K562 (cell line): ENCODE data around the gene ANKRD10. TPM values are rescaled to one million over a fixed set of nuclear protein-coding genes. Genes with fewer than 3 reads are reported as not detected.

Source experiments
- ATAC-seq: fragments of 200-7000 bp; cut with Tn5 transposase; 3 replicates; pipeline ENCODE4 v1.9.1; 2020; ENCODE audit warnings: moderate library complexity
- BruUV-seq: library from RNA; stranded (reverse); fragments of 400-500 nt; replicated peaks from 2 replicates; lab custom pipeline; 2021; lab: Mats Ljungman, UMichigan
- CTCF ChIA-PET: fragments of 300-600 bp; formaldehyde crosslinking; extraction: SDS; loops from one replicate; lab custom pipeline; 2021; ENCODE audit warnings: low intra/inter-chr PET ratio; lab: Yijun Ruan, JAX
- POLR2A ChIA-PET: fragments of 300-600, 350-650 bp; sonication (Branson Sonifier 250); formaldehyde crosslinking; extraction: SDS; loops from one replicate; lab custom pipeline; 2021; ENCODE audit warnings: antibody characterized with exemption, inconsistent platforms; lab: Yijun Ruan, JAX
- DNase-seq, 4 experiments: peaks; one replicate each; pipeline versions ENCODE4 v3.0.0 to v3.0.0-alpha.2; 2011 to 2018; ENCODE audit warnings: low spot score in 3 of 4, mixed read lengths in 3 of 4; ENCODE audit errors: extremely low read depth in 1 of 4
- FAIRE-seq: peaks from 2 replicates; lab custom pipeline; 2011; peaks lifted over from hg19 to GRCh38; lab: Jason Lieb, UNC
- H2AFZ ChIP-seq: 2 replicates; pipeline ENCODE4 v1.6.0; 2011; ENCODE audit warnings: low read depth, low read length, control low read depth, inconsistent platforms
- H3K27ac ChIP-seq: fragments of 200-600 bp; 3 replicates; pipeline ENCODE4 v1.8.0; 2011; ENCODE audit warnings: low read depth, mild to moderate bottlenecking, control low read depth, inconsistent platforms, low read length, moderate library complexity, mixed read lengths; ENCODE audit errors: extremely low read depth
- H3K27me3 ChIP-seq, 2 experiments: fragments of 300-600 bp in 1 of 2; 2 replicates in 1 of 2; 3 replicates in 1 of 2; pipeline versions ENCODE4 v1.6.0 to v1.8.0; 2011; ENCODE audit warnings: inconsistent platforms in 2 of 2, low read length in 2 of 2, mild to moderate bottlenecking in 1 of 2, mixed read lengths in 1 of 2, moderate library complexity in 1 of 2; ENCODE audit not compliant: control insufficient read depth in 2 of 2, insufficient read depth in 2 of 2
- H3K36me3 ChIP-seq: fragments of 300-600 bp; 3 replicates; pipeline ENCODE4 v1.8.0; 2011; ENCODE audit warnings: mild to moderate bottlenecking, low read length, inconsistent platforms; ENCODE audit not compliant: control insufficient read depth, insufficient read depth
- H3K4me1 ChIP-seq, 2 experiments: fragments of 200-600 bp in 1 of 2; replicated peaks in 1 of 2; 2 replicates in 1 of 2; 3 replicates in 1 of 2; pipeline versions ENCODE4 v1.5.1 to v1.8.0; 2011; ENCODE audit warnings: inconsistent platforms in 2 of 2, low read length in 2 of 2, mild to moderate bottlenecking in 1 of 2, mixed read lengths in 1 of 2, moderate library complexity in 1 of 2; ENCODE audit not compliant: control insufficient read depth in 2 of 2, insufficient read depth in 2 of 2
- H3K4me2 ChIP-seq: 2 replicates; pipeline ENCODE4 v1.6.1; 2011; ENCODE audit warnings: low read length, control low read depth, inconsistent platforms, mixed read lengths; ENCODE audit not compliant: insufficient read depth
- H3K4me3 ChIP-seq: fragments of 200-600 bp; sonication (generic), shearing (Covaris generic); 2 replicates; pipeline ENCODE4 v1.5.1; 2016; ENCODE audit warnings: control low read depth, inconsistent platforms
- H3K79me2 ChIP-seq: fragments of 200-600 bp; 3 replicates; pipeline ENCODE4 v1.8.0; 2011; ENCODE audit warnings: low read length, inconsistent platforms; ENCODE audit not compliant: control insufficient read depth, insufficient read depth
- H3K9ac ChIP-seq, 2 experiments: 2 replicates each; pipeline versions ENCODE4 v1.6.0 to v1.6.1; 2011; ENCODE audit warnings: low read depth in 2 of 2, low read length in 2 of 2, control low read depth in 1 of 2, inconsistent platforms in 1 of 2, mild to moderate bottlenecking in 1 of 2, mixed read lengths in 1 of 2; ENCODE audit not compliant: insufficient read depth in 1 of 2
- H3K9me1 ChIP-seq: one replicate; pipeline ENCODE4 v1.6.0; 2011; ENCODE audit warnings: inconsistent platforms, mild to moderate bottlenecking, low read length, moderate library complexity; ENCODE audit not compliant: control insufficient read depth, insufficient read depth
- H3K9me3 ChIP-seq: replicated peaks from 2 replicates; pipeline ENCODE4 v1.5.1; 2011; ENCODE audit warnings: low read depth, low read length, inconsistent platforms; ENCODE audit not compliant: control insufficient read depth, insufficient read depth
- H4K20me1 ChIP-seq: replicated peaks from 2 replicates; pipeline ENCODE4 v1.6.1; 2011; ENCODE audit warnings: low read length, inconsistent platforms, mixed read lengths; ENCODE audit not compliant: control insufficient read depth, insufficient read depth
- CAMTA2 ChIP-seq: fragments of 250-450 bp; sonication (Bioruptor Pico); conservative IDR thresholded peaks from 2 replicates; pipeline ENCODE4 v1.5.1; 2022
- CBX5 ChIP-seq: IDR thresholded peaks from 2 replicates; pipeline ENCODE4 v1.6.1; 2014; ENCODE audit warnings: low read depth, borderline replicate concordance
- JUNB ChIP-seq: fragments of 450-650 bp; formaldehyde crosslinking; conservative IDR thresholded peaks from 2 replicates; pipeline ENCODE4 v1.4.0; 2020; ENCODE audit warnings: mild to moderate bottlenecking
- NR4A1 ChIP-seq, 2 experiments: fragments of 250-450 bp in 1 of 2; fragments of 450-650 bp in 1 of 2; sonication (Bioruptor Pico) in 1 of 2; IDR thresholded peaks; 2 replicates each; pipeline versions ENCODE4 v1.4.0 to v1.6.1; 2016 to 2020; ENCODE audit warnings: mild to moderate bottlenecking in 2 of 2, missing compliant biosample characterization in 1 of 2, missing genetic modification characterization in 1 of 2, moderate library complexity in 1 of 2
- SP1 ChIP-seq: sonication (generic); formaldehyde crosslinking; IDR thresholded peaks from 2 replicates; pipeline ENCODE4 v1.8.1; 2022; ENCODE audit warnings: mild to moderate bottlenecking, missing genetic modification reagents
- TEAD4 ChIP-seq, 2 experiments: sonication (generic) in 1 of 2; formaldehyde crosslinking in 1 of 2; IDR thresholded peaks; 2 replicates each; pipeline versions ENCODE4 v1.6.1 to v1.8.0; 2012 to 2022; ENCODE audit warnings: borderline replicate concordance in 1 of 2, inconsistent platforms in 1 of 2, low read length in 1 of 2, mild to moderate bottlenecking in 1 of 2, missing genetic modification reagents in 1 of 2
- ZNF354B ChIP-seq: fragments of 250-450 bp; sonication (Bioruptor Pico); IDR thresholded peaks from 2 replicates; pipeline ENCODE4 v1.4.0; 2020
- WGBS: fragments of 100-300 bp; shearing (Covaris generic); methylation state at CpG from one replicate; pipeline ENCODE4 v1.1.6; 2016; ENCODE audit warnings: low coverage, mixed read lengths; ENCODE audit not compliant: insufficient coverage; ENCODE audit errors: missing lambda C conversion rate; 5-methylcytosine and 5-hydroxymethylcytosine counted together
- in situ Hi-C: fragments of 300-500 bp; cut with MboI; formaldehyde crosslinking; loops from 4 replicates; pipeline ENCODE4 v1.15.0; 2018; ENCODE audit warnings: inconsistent platforms, mixed read lengths
- intact Hi-C: fragments of 100-400 bp; cut with micrococcal nuclease; formaldehyde crosslinking; loops from 2 replicates; pipeline ENCODE4 v1.14.2; 2022
- polyA plus RNA-seq, 8 experiments: library from polyadenylated mRNA; depleted of rRNA in 4 of 8; stranded (reverse) in 5 of 8; unstranded in 3 of 8; fragments of >200 nt; fragmentation: Nextera tagmentation in 2 of 8; fragmentation: Illumina TruSeq in 1 of 8; extraction: Ambion mirVana in 2 of 8; extraction: Trizol in 1 of 8; gene quantifications; 2 replicates each; pipeline versions ENCODE4 v1.2.1 to v1.2.3, GENCODE V29; 2011 to 2014; ENCODE audit warnings: inconsistent platforms in 1 of 8, missing spikeins in 1 of 8
- total RNA-seq, 7 experiments: library from RNA; depleted of rRNA in 6 of 7; stranded (reverse); fragments of >200 nt in 6 of 7; fragmentation: Illumina TruSeq in 2 of 7; extraction: Trizol in 2 of 7; gene quantifications; 2 replicates each; pipeline versions ENCODE4 v1.2.1 to v1.2.3, GENCODE V29; 2011 to 2021; ENCODE audit warnings: low replicate concordance in 1 of 7
- TF ChIP-seq, protein P1 (sequence below): fragments of 450-650 bp; IDR thresholded peaks from 2 replicates; pipeline ENCODE4 v1.6.1; 2016; ENCODE audit warnings: low read depth
- TF ChIP-seq, protein P2 (sequence below): IDR thresholded peaks from 2 replicates; pipeline ENCODE4 v1.6.1; 2012; ENCODE audit warnings: low read depth, low read length, improper control_type of control experiment, borderline replicate concordance

ANKRD10 gene
- total and polyA plus RNA-seq, 9 of the 15 experiments (the other 6 are each of a cell fraction or from before 2014, with no cell fraction given) = 21.7 to 183 (median 45.0) TPM

DNA sequence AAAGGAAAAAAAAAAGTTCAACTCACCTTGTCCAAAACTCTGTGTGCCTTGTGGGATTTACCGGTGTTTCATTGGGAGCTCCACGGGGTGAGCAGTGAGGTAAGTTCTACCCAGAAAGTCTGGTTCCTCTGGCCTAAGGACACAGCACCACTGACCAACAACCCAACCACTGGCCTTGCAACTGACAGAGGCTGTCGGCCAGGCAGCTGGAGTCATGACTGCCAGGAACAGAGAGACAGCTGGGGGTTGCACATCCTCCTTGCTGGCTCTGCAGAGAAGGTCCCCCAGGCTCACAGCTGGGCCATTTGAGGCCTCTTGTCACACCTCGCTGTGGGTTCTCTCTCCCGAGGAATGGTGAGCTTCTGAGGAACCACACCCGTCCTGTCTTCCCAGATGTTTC lies 59.5 kb downstream of the ANKRD10 start:
- H3K4me2 ChIP-seq = no peak overlapping the region
- no peak overlapping the region for H3K9ac ChIP-seq
- 0 out of 2 replicates have a peak, but pooled peaks cover 2% of the 10 kb centered on the region for H3K9me3 ChIP-seq
- H3K27me3 ChIP-seq = peaks cover 10 to 26% of the 10 kb centered on the region in 2 experiments; a peak in 4 of 5 replicates
- CTCF ChIA-PET = no interaction called here
- no peaks in the 10 kb centered on the region for H3K9me1 ChIP-seq
- peaks cover 0 to 12% of the 10 kb centered on the region in 2 experiments; a peak in 2 of 5 replicates for H3K4me1 ChIP-seq
- H2AFZ ChIP-seq = no peak overlapping the region
- BruUV-seq = no TSS peak
- H3K4me3 ChIP-seq = no peak overlapping the region
- H3K27ac ChIP-seq = no peak overlapping the region
- intact Hi-C loops = no loop called here
- POLR2A ChIA-PET = interaction anchor here (0.6 to 1.1 kb wide), 2 partner anchors 345 to 375 kb away, joined by 3 to 4 read pairs; no protein-coding TSS in a partner anchor
- in situ Hi-C loops = no loop called here
- DNase-seq (no peak), ATAC-seq (no peak), FAIRE-seq (no peak)
- TF ChIP-seq TEAD4 (IDR thresholded peaks at IDR 0.05; ENCODE audit: low read length) (no peak), TEAD4 (CRISPR knock-in tag; IDR thresholded peaks at IDR 0.05; ENCODE audit: borderline replicate concordance) (no peak), CBX5 (no peak), SP1 (CRISPR knock-in tag) (no peak), ZNF354B (CRISPR knock-in tag) (no peak), NR4A1 (CRISPR knock-in tag; IDR thresholded peaks at IDR 0.05) (no peak), NR4A1 (tag; IDR thresholded peaks at IDR 0.05) (no peak), JUNB (no peak), CAMTA2 (CRISPR knock-in tag) (no peak)
- TF ChIP-seq, protein P1, sequence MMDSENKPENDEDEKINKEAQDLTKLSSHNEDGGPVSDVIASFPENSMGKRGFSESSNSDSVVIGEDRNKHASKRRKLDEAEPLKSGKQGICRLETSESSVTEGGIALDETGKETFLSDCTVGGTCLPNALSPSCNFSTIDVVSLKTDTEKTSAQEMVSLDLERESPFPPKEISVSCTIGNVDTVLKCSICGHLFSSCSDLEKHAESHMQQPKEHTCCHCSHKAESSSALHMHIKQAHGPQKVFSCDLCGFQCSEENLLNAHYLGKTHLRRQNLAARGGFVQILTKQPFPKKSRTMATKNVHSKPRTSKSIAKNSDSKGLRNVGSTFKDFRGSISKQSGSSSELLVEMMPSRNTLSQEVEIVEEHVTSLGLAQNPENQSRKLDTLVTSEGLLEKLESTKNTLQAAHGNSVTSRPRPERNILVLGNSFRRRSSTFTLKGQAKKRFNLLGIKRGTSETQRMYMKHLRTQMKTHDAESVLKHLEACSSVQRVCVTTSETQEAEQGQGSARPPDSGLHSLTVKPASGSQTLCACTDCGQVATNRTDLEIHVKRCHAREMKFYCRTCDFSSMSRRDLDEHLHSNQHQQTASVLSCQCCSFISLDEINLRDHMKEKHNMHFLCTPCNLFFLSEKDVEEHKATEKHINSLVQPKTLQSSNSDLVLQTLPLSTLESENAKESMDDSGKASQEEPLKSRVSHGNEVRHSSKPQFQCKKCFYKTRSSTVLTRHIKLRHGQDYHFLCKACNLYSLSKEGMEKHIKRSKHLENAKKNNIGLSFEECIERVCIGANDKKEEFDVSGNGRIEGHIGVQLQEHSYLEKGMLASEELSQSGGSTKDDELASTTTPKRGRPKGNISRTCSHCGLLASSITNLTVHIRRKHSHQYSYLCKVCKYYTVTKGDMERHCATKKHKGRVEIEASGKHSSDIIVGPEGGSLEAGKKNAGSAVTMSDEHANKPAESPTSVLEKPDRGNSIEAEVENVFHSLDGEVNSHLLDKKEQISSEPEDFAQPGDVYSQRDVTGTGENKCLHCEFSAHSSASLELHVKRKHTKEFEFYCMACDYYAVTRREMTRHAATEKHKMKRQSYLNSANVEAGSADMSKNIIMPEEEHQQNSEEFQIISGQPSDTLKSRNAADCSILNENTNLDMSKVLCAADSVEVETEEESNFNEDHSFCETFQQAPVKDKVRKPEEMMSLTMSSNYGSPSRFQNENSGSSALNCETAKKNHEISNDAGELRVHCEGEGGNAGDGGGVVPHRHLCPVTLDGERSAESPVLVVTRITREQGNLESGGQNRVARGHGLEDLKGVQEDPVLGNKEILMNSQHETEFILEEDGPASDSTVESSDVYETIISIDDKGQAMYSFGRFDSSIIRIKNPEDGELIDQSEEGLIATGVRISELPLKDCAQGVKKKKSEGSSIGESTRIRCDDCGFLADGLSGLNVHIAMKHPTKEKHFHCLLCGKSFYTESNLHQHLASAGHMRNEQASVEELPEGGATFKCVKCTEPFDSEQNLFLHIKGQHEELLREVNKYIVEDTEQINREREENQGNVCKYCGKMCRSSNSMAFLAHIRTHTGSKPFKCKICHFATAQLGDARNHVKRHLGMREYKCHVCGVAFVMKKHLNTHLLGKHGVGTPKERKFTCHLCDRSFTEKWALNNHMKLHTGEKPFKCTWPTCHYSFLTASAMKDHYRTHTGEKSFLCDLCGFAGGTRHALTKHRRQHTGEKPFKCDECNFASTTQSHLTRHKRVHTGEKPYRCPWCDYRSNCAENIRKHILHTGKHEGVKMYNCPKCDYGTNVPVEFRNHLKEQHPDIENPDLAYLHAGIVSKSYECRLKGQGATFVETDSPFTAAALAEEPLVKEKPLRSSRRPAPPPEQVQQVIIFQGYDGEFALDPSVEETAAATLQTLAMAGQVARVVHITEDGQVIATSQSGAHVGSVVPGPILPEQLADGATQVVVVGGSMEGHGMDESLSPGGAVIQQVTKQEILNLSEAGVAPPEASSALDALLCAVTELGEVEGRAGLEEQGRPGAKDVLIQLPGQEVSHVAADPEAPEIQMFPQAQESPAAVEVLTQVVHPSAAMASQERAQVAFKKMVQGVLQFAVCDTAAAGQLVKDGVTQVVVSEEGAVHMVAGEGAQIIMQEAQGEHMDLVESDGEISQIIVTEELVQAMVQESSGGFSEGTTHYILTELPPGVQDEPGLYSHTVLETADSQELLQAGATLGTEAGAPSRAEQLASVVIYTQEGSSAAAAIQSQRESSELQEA = no peak
- TF ChIP-seq, protein P2, sequence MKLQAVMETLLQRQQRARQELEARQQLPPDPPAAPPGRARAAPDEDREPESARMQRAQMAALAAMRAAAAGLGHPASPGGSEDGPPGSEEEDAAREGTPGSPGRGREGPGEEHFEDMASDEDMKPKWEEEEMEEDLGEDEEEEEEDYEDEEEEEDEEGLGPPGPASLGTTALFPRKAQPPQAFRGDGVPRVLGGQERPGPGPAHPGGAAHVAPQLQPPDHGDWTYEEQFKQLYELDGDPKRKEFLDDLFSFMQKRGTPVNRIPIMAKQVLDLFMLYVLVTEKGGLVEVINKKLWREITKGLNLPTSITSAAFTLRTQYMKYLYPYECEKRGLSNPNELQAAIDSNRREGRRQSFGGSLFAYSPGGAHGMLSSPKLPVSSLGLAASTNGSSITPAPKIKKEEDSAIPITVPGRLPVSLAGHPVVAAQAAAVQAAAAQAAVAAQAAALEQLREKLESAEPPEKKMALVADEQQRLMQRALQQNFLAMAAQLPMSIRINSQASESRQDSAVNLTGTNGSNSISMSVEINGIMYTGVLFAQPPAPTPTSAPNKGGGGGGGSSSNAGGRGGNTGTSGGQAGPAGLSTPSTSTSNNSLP = no peak
- no peaks in the 10 kb centered on the region for H3K36me3 ChIP-seq
- no peaks in the 10 kb centered on the region for H3K79me2 ChIP-seq
- H4K20me1 ChIP-seq = no peaks in the 10 kb centered on the region
- WGBS = 30% methylated on average over 3 of the region's 6 CpGs
